Kidney glomerular epithelial cell (primary cell): ENCODE measurements around the gene COA4.
"Not testable (repeated sequence)": the region's sequence is repeated elsewhere in the genome, so short reads cannot be mapped to it uniquely, and the experiment has no call there.

ENCODE experiments used
- DNase-seq: peaks from one replicate; lab custom pipeline; 2025; lab: John Stamatoyannopoulos, UW

COA4 gene

GRCh38 chr11:73876424-73877310 is at the start of gene COA4, which contains the start of gene PAAF1:
Gene COA4, minus strand, starts transcription at chr11:73876846. Its CDS starts 3,468 bp downstream, at chr11:73873378.
Gene PAAF1, plus strand, starts transcription at chr11:73876999. Its CDS starts 23 bp downstream, at chr11:73877022.
- peak; percentile 95 for DNase-seq

DNA sequence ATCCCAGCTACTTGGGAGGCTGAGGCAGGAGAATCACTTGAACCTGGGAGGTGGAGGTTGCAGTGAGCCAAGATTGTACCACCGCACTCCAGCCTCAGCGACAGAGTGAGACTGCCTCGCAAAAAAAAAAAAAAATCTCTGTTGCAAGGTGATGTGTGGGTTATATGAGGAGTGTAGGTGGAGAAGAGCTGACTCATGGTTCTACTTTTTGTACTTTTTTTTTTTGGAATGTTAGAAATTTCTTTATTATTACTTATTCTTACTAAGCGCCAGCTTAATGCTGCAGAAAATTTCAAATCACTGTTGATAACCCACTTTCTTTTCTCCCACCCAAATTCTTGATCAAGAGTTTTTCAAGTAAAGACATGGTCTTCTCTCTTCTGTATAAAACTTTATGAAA is 44.5 kb upstream of the COA4 start:
- no peak for DNase-seq

GRCh38 chr11:73916435-73916834 is 39.8 kb upstream of the COA4 start:
- DNase-seq: no peak

- DNase-seq: no peak
These were observed 37.6 kb upstream of the COA4 start for GRCh38 chr11:73914284-73914683.

GRCh38 chr11:73913472-73913871 is 36.8 kb upstream of the COA4 start:
- no peak for DNase-seq

DNA sequence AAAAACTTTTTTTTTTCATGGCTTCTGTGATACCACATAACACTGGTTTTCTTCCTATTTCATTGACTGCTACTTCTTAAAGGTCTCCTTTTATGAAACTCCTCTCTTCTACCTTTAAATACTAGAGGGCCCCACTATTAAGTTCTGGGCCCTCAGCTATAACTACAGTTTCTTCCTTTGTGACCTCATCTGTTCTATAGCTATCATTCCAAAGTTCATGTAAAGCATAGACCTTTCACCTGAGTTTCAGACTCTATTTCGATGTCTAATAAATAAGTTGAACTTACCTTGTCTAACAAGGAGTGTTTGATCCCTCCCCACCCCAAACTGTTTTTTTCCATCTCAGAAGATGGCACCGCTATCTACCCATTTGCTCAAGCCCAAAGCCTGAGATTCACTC is 35.4 kb upstream of the COA4 start:
- DNase-seq: no peak

DNA sequence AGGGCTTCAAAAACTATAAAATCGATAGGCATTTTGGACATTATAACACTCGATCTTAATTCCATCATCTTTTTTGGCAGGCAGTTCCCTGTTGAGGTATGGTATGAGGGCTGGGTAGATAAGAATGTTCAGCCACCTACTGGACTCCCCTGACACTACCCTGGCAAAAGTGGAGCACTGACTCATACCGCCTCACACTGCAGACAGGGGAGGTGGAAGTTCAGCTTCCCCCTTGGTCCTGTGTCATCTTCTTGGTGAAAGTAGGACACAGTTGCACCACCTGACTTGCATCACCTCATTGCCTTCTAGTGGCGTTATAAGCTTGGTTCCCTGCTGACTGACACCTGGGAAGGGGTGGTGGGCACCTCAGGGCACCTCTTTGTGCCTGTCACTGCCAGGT is 30.5 kb upstream of the COA4 start:
- peak; percentile 49 for DNase-seq

DNA sequence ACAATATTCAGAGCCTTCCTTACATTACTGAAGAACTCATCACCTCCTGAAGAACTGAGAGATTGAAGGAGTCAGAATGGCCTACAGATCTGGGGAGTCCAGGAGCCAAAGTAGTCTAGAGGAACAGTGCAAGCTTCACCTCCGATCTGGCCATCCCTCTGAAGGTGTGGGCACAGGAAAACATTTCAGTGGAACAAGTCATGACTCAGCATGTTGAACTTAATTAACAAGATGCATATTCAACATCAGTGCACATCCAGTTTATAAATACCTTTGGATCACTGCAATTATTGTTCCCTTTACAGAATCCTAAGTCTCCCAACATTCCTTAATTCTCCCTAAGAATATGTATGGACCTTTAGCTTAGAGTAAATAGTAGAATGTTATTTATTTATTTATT is 25.7 kb upstream of the COA4 start:
- DNase-seq: no peak

GRCh38 chr11:73894725-73895335 is 18.2 kb upstream of the COA4 start:
- no peak for DNase-seq

DNA sequence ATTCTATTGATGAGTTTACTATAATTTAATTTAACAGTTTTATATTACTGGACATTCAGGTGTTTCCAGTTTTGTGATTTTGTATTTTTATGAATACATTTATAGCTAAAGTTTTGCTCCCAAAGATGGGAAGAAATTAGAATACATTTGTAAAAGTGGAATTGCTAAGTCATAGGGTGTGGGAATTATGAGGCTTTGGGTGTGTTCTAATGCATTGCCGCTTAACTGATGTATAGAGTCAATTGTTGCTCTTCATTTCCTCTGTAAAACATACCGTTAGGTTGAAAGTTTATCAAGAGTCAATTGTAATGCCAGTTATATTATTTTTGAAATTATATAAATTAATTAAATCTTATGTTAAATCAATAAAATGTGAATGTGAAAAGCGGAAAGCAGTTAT is 16.4 kb upstream of the COA4 start:
- DNase-seq: no peak

DNA sequence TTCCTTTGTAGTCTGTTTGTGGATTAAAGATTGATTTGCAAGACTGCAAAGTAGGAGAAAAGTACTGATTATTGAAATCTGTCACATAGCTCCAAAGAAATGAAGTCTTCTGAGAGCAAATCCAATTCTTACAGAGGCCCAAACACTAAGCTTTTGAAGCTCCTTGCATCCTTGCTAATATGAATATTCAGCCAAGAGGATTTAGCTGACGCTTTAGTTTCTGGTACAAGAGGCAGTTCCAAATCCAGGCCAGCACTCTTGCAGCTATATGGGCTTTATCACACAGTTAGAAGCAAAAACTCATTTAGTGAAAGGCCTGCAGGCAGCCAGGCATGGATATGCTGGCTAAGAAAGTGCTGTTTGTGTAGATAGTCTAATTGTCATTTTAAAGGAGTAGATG is 12.9 kb upstream of the COA4 start:
- DNase-seq: no peak

DNA sequence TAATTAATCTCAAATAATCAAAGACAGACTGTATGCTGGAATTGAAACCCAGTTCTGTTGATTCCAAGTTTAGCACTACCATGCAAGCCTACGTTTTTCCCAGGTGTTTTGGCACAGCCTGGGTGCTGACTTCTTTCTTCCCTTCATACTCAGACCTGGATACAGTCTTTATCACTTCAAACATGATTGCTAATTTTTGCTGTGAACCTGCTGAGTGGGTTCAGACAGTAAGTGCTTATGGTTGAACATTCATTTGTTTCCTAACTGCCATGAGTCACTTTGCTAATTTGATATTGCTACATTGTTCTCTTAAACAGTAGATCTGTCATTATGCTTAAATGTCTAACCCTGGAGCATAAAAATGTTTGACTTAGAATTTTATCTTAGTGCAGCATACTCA is 12.4 kb upstream of the COA4 start:
- DNase-seq: no peak

DNA sequence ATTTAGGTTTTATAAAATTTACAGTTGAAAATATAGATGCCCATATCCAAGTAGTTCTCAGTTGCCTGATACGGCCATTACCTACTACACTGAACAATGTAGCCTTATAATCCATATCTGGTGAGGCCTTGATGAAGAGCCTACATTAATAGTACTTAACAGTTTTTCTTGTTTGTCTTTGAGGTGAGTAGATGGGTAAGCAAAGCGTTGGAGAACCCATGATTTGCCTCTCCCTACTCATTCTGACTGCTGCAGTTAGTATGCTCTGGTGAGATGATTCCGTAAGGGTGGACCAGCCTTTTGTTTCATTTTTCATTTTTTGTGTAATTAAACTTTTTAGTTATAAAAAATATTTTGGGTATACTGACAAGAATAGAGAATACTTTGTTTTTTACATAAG is 11.6 kb upstream of the COA4 start:
- no peak for DNase-seq

DNA sequence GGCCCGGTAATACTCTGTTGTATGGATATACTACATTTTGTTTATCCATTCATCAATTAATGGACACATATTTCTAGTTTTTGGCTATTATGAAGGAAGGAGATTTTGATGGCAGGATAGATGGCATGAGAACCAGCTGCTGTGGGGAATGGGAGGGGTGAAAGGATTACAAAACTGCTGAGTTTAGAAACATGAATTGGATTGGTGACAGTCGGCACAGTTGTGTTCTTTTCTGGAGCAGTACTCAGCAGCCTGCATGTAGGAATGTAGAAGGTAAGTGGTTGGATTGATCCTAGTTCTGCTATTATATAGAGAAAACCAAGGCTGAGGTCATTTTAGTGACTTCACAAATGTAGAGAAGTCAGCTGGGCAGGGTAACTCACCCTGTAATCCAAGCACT is 7.2 kb upstream of the COA4 start:
- DNase-seq: no peak

GRCh38 chr11:73880449-73880848 is 3.8 kb upstream of the COA4 start:
- DNase-seq: not testable (repeated sequence)

GRCh38 chr11:73878771-73879170 is 2.1 kb upstream of the COA4 start:
- no peak for DNase-seq

DNA sequence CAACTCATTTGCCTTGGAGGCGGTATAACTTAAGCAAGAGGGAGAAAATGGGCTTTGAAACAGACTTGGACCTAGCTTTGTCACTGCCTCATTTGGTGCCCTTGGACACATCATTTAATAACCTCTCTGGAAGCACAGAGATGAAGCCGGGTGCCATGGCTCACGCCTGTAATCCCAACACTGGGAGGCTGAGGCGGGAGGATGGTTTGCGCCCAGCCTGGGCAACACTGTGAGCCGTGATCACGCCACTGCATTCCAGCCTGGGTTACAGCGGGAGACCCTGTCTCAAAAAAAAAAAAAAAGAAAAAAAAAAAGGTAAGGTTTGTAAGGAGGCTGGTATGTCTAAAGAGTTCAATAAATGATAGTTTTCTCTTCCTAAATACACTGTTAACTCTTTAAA is 806 bp downstream of the COA4 start:
- peak; percentile 13 for DNase-seq

DNA sequence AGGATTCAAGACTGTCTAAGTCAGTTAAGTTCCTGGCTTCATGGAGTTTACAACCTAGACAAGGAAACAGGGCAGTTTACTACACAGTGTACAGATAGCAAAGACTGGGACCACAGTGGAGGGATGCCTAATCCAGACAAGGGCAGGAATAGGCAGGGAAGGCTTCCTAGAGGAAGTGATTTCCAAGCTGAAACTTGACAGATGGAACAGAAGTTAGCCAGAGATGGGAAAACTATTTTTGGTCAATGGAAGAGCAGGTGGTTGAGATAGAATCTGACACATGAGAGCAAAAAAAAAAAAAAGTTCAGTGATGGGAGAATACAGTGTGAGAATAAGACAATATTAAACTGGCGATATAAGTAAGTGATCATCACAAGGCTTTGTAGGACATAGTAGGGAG is 1.3 kb downstream of the COA4 start:
- DNase-seq: no peak

GRCh38 chr11:73872749-73873357 is 3.8 kb downstream of the COA4 start:
- no peak for DNase-seq

GRCh38 chr11:73870261-73870660 is 6.4 kb downstream of the COA4 start:
- no peak for DNase-seq

GRCh38 chr11:73869332-73869949 is 7.2 kb downstream of the COA4 start:
- no peak for DNase-seq

GRCh38 chr11:73866586-73866996 is 10.1 kb downstream of the COA4 start:
- DNase-seq: peak; percentile 83
